ENCODE data around the gene TAAR5. TPM values are rescaled to one million over a fixed set of nuclear protein-coding genes. Genes with fewer than 3 reads are reported as not detected.
"Not testable (repeated sequence)": the region's sequence is repeated elsewhere in the genome, so short reads cannot be mapped to it uniquely, and the experiment has no call there.

TAAR5 gene
- total RNA-seq, 3 donors from 2014 or later: not detected

DNA sequence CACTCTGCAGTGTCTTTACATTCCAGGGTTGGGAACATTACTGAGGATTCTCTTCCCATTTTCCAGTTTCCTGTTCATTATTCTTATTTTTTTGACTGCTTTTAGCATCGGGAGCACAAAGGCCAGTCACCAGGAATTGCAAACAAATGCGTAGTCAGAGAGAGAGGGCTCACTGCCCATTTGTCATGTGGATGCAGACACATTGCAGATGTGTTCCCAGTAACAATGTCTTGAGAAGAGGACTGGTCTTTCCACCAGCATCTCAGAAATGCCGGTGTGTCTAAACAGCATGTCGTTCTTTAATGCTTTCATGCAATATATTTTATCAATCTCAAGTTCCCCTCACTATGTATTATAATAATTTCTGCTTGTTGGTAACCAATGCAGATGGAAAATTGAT lies 20.4 kb downstream of the TAAR5 start:
- H3K9me3 ChIP-seq: no peaks in the 10 kb centered on the region
- H3K4me3 ChIP-seq: no peak overlapping the region
- intact Hi-C loops (cut with DNase I; ENCODE audit: low total_unique reads): no loop called here
- no peak for TF ChIP-seq POLR2A (IDR thresholded peaks at IDR 0.05)
- no peaks in the 10 kb centered on the region for H3K27me3 ChIP-seq
- H3K36me3 ChIP-seq: no peaks in the 10 kb centered on the region
- H3K4me1 ChIP-seq: no peaks in the 10 kb centered on the region
- DNase-seq (ENCODE audit: low spot score in 2 of 2): no peak
- no peak overlapping the region for H3K27ac ChIP-seq

- Histone ChIP-seq H3K4me1 (no peaks in the 10 kb centered on the region), H3K4me3 (no peak overlapping the region), H3K36me3 (no peaks in the 10 kb centered on the region), H3K9me3 (no peaks in the 10 kb centered on the region), H3K27me3 (no peaks in the 10 kb centered on the region), H3K27ac (no peak overlapping the region)
- no peak for DNase-seq (ENCODE audit: low spot score in 2 of 2)
- intact Hi-C loops (cut with DNase I; ENCODE audit: low total_unique reads): no loop called here
- TF ChIP-seq POLR2A (IDR thresholded peaks at IDR 0.05) (no peak), POLR2AphosphoS5 (IDR thresholded peaks at IDR 0.05) (no peak)
- TF ChIP-seq, protein P1, sequence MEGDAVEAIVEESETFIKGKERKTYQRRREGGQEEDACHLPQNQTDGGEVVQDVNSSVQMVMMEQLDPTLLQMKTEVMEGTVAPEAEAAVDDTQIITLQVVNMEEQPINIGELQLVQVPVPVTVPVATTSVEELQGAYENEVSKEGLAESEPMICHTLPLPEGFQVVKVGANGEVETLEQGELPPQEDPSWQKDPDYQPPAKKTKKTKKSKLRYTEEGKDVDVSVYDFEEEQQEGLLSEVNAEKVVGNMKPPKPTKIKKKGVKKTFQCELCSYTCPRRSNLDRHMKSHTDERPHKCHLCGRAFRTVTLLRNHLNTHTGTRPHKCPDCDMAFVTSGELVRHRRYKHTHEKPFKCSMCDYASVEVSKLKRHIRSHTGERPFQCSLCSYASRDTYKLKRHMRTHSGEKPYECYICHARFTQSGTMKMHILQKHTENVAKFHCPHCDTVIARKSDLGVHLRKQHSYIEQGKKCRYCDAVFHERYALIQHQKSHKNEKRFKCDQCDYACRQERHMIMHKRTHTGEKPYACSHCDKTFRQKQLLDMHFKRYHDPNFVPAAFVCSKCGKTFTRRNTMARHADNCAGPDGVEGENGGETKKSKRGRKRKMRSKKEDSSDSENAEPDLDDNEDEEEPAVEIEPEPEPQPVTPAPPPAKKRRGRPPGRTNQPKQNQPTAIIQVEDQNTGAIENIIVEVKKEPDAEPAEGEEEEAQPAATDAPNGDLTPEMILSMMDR (IDR thresholded peaks at IDR 0.05): no peak
These were observed 20.9 kb downstream of the TAAR5 start for GRCh38 chr6:132568611-132569010.

DNA sequence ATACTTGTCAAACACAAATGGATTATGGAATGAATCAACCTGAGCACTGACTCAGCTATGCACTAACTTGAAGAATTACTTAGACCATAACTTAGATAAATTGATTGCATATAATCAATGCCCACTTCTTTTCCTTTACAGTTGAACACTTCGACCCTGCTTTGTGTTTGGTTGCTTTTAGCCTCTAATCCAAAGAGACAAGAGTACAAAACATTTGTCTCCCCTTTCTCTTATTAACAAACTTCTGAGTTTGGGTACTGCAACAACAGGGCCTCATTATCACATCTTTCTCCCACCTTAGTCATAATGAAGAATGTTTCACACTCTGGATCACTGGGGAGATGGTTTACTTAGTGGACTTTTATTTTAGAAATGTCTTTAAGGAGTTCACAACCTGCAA lies 22.0 kb downstream of the TAAR5 start:
- TF ChIP-seq POLR2AphosphoS5 (IDR thresholded peaks at IDR 0.05) (no peak), POLR2A (IDR thresholded peaks at IDR 0.05) (no peak)
- TF ChIP-seq, protein P1 (IDR thresholded peaks at IDR 0.05): no peak
- no peak for DNase-seq (ENCODE audit: low spot score in 2 of 2)
- Histone ChIP-seq H3K4me1 (no peaks in the 10 kb centered on the region), H3K27me3 (no peaks in the 10 kb centered on the region), H3K27ac (no peak overlapping the region), H3K36me3 (no peaks in the 10 kb centered on the region), H3K9me3 (no peaks in the 10 kb centered on the region), H3K4me3 (no peak overlapping the region)
- intact Hi-C loops (cut with DNase I; ENCODE audit: low total_unique reads): no loop called here

GRCh38 chr6:132566404-132566803 lies 23.1 kb downstream of the TAAR5 start:
- intact Hi-C loops (cut with DNase I; ENCODE audit: low total_unique reads): no loop called here
- no peaks in the 10 kb centered on the region for H3K27me3 ChIP-seq
- TF ChIP-seq POLR2A (IDR thresholded peaks at IDR 0.05) (no peak), POLR2AphosphoS5 (IDR thresholded peaks at IDR 0.05) (no peak)
- TF ChIP-seq, protein P1 (IDR thresholded peaks at IDR 0.05): no peak
- H3K4me1 ChIP-seq: no peaks in the 10 kb centered on the region
- no peaks in the 10 kb centered on the region for H3K36me3 ChIP-seq
- DNase-seq (ENCODE audit: low spot score in 2 of 2): no peak
- no peak overlapping the region for H3K27ac ChIP-seq
- H3K9me3 ChIP-seq: no peaks in the 10 kb centered on the region
- H3K4me3 ChIP-seq: no peak overlapping the region

- H3K4me3 ChIP-seq; H3K27ac ChIP-seq; H3K4me1 ChIP-seq; H3K27me3 ChIP-seq; intact Hi-C loops (cut with DNase I; ENCODE audit: low total_unique reads); H3K9me3 ChIP-seq; H3K36me3 ChIP-seq; DNase-seq (ENCODE audit: low spot score in 2 of 2): not testable (repeated sequence)
These were observed 29.5 kb downstream of the TAAR5 start for GRCh38 chr6:132560087-132560486.

GRCh38 chr6:132552372-132552771 lies 37.2 kb downstream of the TAAR5 start, which contains the start of gene TAAR8:
Gene TAAR8 (plus strand): TSS chr6:132552672. CDS start chr6:132552693, 21 bp downstream.
- H3K4me3 ChIP-seq: no peak within 1 kb of the TSS
- H3K27ac ChIP-seq: no peak within 1 kb of the TSS
- no peaks in the 10 kb centered on the region for H3K27me3 ChIP-seq
- H3K36me3 ChIP-seq: no peaks in the 10 kb centered on the region
- intact Hi-C loops (cut with DNase I; ENCODE audit: low total_unique reads): no loop called here
- no peaks in the 10 kb centered on the region for H3K9me3 ChIP-seq
- no peak for TF ChIP-seq POLR2A (IDR thresholded peaks at IDR 0.05)
- TF ChIP-seq, protein P1 (IDR thresholded peaks at IDR 0.05): no peak
- no peak for TF ChIP-seq POLR2AphosphoS5 (IDR thresholded peaks at IDR 0.05)
- no peaks in the 10 kb centered on the region for H3K4me1 ChIP-seq
- DNase-seq (ENCODE audit: low spot score in 2 of 2): no peak

Measured in breast epithelium (tissue), 4 donors.